Measurements from ENCODE around the gene MAIP1. TPM values are rescaled to one million over a fixed set of nuclear protein-coding genes. Genes with fewer than 3 reads are reported as not detected.

MAIP1 gene
- total RNA-seq, 1 experiment from 2014 or later, result 21.5 TPM

- DNase-seq (ENCODE audit: low read depth), result no peak
Measured at GRCh38 chr2:199946836-199947235, 8.5 kb upstream of the MAIP1 start.

GRCh38 chr2:199950396-199950795 is 5.0 kb upstream of the MAIP1 start:
- DNase-seq (ENCODE audit: low read depth), result no peak

- DNase-seq (ENCODE audit: low read depth), result no peak
Measured at GRCh38 chr2:199951023-199951422, 4.4 kb upstream of the MAIP1 start.

GRCh38 chr2:199955007-199955338 is 409 bp upstream of the MAIP1 start:
- DNase-seq (ENCODE audit: low read depth), result no peak

- DNase-seq (ENCODE audit: low read depth), result no peak
Measured at GRCh38 chr2:199956062-199956380, 639 bp downstream of the MAIP1 start.

- no peak for DNase-seq (ENCODE audit: low read depth)
Measured at GRCh38 chr2:199958014-199958413, 2.6 kb downstream of the MAIP1 start.

GRCh38 chr2:199962203-199962602 is 6.8 kb downstream of the MAIP1 start:
- no peak for DNase-seq (ENCODE audit: low read depth)

GRCh38 chr2:199966405-199966804 is 11.0 kb downstream of the MAIP1 start:
- no peak for DNase-seq (ENCODE audit: low read depth)

GRCh38 chr2:199966976-199967375 is 11.6 kb downstream of the MAIP1 start:
- DNase-seq (ENCODE audit: low read depth), result no peak

GRCh38 chr2:199968126-199968525 is 12.7 kb downstream of the MAIP1 start:
- no peak for DNase-seq (ENCODE audit: low read depth)

GRCh38 chr2:199972088-199972626 is 16.8 kb downstream of the MAIP1 start:
- DNase-seq (ENCODE audit: low read depth), result no peak

- DNase-seq (ENCODE audit: low read depth), result no peak
Measured at GRCh38 chr2:199973703-199974102, 18.3 kb downstream of the MAIP1 start.

- DNase-seq (ENCODE audit: low read depth), result no peak
Measured at GRCh38 chr2:199975273-199975895, 20.0 kb downstream of the MAIP1 start.

- DNase-seq (ENCODE audit: low read depth), result peak; percentile 29
Measured at GRCh38 chr2:199977984-199978415, 22.6 kb downstream of the MAIP1 start.

GRCh38 chr2:199979398-199979797 is 24.0 kb downstream of the MAIP1 start:
- DNase-seq (ENCODE audit: low read depth), result no peak

GRCh38 chr2:199979832-199980628 is 24.6 kb downstream of the MAIP1 start:
- peak; percentile 68 for DNase-seq (ENCODE audit: low read depth)

GRCh38 chr2:199982126-199982843 is 26.9 kb downstream of the MAIP1 start:
- no peak for DNase-seq (ENCODE audit: low read depth)

GRCh38 chr2:199983534-199983933 is 28.2 kb downstream of the MAIP1 start:
- DNase-seq (ENCODE audit: low read depth), result no peak

- DNase-seq (ENCODE audit: low read depth), result no peak
Measured at GRCh38 chr2:199984159-199984558, 28.8 kb downstream of the MAIP1 start.

- DNase-seq (ENCODE audit: low read depth), result no peak
Measured at GRCh38 chr2:199984755-199985154, 29.4 kb downstream of the MAIP1 start.

- DNase-seq (ENCODE audit: low read depth), result peak; percentile 72
Measured at GRCh38 chr2:199985625-199986207, 30.3 kb downstream of the MAIP1 start.

- no peak for DNase-seq (ENCODE audit: low read depth)
Measured at GRCh38 chr2:199987586-199987985, 32.2 kb downstream of the MAIP1 start.

Measured in Daoy (cell line).